Measurements from ENCODE around the gene PFKFB4.

PFKFB4 gene
- long read RNA-seq, transcript PFKFB4-201 (14 exons, 3,586 nt) = major isoform, 15 of 30 reads
- long read RNA-seq, partial matches to known transcripts = 1 of 30 reads
- long read RNA-seq, other reads (novel, unspliced or antisense) = 14 of 30 reads

- Histone ChIP-seq H3K4me3 (replicated peaks; ENCODE audit: insufficient read depth, low read length) (peak within 1 kb of the TSS; percentile 74), H3K27ac (replicated peaks) (peak within 1 kb of the TSS; percentile 92), H3K27me3 (ENCODE audit: insufficient read depth, poor library complexity, severe bottlenecking) (no peaks in the 10 kb centered on the region)
- TF ChIP-seq POLR2AphosphoS5 (IDR thresholded peaks at IDR 0.05; ENCODE audit: low read depth) = peak; percentile 64; the same call in 1 of the 2 replicates
- peak; percentile 48 for TF ChIP-seq REST (IDR thresholded peaks at IDR 0.05; ENCODE audit: insufficient replicate concordance, low read depth)
- TF ChIP-seq SPI1 (IDR thresholded peaks at IDR 0.05; ENCODE audit: borderline replicate concordance, low read depth) = no peak
- TF ChIP-seq CTCF (IDR thresholded peaks at IDR 0.05; ENCODE audit: insufficient read depth, low read length) = no peak
- DNase-seq (ENCODE audit: low read depth in 1 of 2, low spot score in 1 of 2) = peak; percentile 99
Observed at GRCh38 chr3:48556796-48557626, at the start of gene PFKFB4. TSS of gene PFKFB4 (minus strand) at chr3:48556803. CDS start at chr3:48556777, 26 bp downstream.

GRCh38 chr3:48601622-48601994, 45.0 kb upstream of the PFKFB4 start:
- H3K27ac ChIP-seq (replicated peaks) = no peak overlapping the region
- no peak for TF ChIP-seq REST (IDR thresholded peaks at IDR 0.05; ENCODE audit: insufficient replicate concordance, low read depth)
- no peak for TF ChIP-seq GABPA (IDR thresholded peaks at IDR 0.05; ENCODE audit: low read depth)
- no peak for TF ChIP-seq CTCF (IDR thresholded peaks at IDR 0.05; ENCODE audit: insufficient read depth, low read length)
- no peak for TF ChIP-seq POLR2AphosphoS5 (IDR thresholded peaks at IDR 0.05; ENCODE audit: low read depth)
- no peak for TF ChIP-seq SPI1 (IDR thresholded peaks at IDR 0.05; ENCODE audit: borderline replicate concordance, low read depth)

GRCh38 chr3:48600711-48601621, 44.4 kb upstream of the PFKFB4 start:
- no peaks in the 10 kb centered on the region for H3K27me3 ChIP-seq (ENCODE audit: insufficient read depth, poor library complexity, severe bottlenecking)
- no peak overlapping the region for H3K4me3 ChIP-seq (replicated peaks; ENCODE audit: insufficient read depth, low read length)
- H3K27ac ChIP-seq (replicated peaks) = no peak overlapping the region
- no peak for TF ChIP-seq CTCF (IDR thresholded peaks at IDR 0.05; ENCODE audit: insufficient read depth, low read length)
- no peak for DNase-seq (ENCODE audit: low read depth in 1 of 2, low spot score in 1 of 2)

More at GRCh38 chr3:48601622-48601994, 45.0 kb upstream of the PFKFB4 start:
- Histone ChIP-seq H3K4me3 (replicated peaks; ENCODE audit: insufficient read depth, low read length) (no peak overlapping the region), H3K27me3 (ENCODE audit: insufficient read depth, poor library complexity, severe bottlenecking) (no peaks in the 10 kb centered on the region)
- no peak for DNase-seq (ENCODE audit: low read depth in 1 of 2, low spot score in 1 of 2)
